ENCODE data around the gene PPIL6.

The PPIL6 gene

GRCh38 chr6:109454496-109455436 lies 14.3 kb upstream of the PPIL6 start:
- Histone ChIP-seq H3K36me3 (peaks cover 0 to 23% (median 20%) of the 10 kb centered on the region in 3 donors), H3K27me3 (no peaks in the 10 kb centered on the region), H3K4me1 (peaks cover 0 to 29% (median 26%) of the 10 kb centered on the region in 4 donors), H3K4me3 (peak overlapping the region; percentile 77 to 79), H3K27ac (peak overlapping the region; percentile 86), H3K9me3 (no peaks in the 10 kb centered on the region)
- TF ChIP-seq, protein P1, sequence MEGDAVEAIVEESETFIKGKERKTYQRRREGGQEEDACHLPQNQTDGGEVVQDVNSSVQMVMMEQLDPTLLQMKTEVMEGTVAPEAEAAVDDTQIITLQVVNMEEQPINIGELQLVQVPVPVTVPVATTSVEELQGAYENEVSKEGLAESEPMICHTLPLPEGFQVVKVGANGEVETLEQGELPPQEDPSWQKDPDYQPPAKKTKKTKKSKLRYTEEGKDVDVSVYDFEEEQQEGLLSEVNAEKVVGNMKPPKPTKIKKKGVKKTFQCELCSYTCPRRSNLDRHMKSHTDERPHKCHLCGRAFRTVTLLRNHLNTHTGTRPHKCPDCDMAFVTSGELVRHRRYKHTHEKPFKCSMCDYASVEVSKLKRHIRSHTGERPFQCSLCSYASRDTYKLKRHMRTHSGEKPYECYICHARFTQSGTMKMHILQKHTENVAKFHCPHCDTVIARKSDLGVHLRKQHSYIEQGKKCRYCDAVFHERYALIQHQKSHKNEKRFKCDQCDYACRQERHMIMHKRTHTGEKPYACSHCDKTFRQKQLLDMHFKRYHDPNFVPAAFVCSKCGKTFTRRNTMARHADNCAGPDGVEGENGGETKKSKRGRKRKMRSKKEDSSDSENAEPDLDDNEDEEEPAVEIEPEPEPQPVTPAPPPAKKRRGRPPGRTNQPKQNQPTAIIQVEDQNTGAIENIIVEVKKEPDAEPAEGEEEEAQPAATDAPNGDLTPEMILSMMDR (IDR thresholded peaks at IDR 0.05) = no peak
- DNase-seq = peak; percentile 66 to 82
- intact Hi-C loops (cut with DNase I; ENCODE audit: low total_unique reads) = loop anchor here (2.0 kb wide), 1 partner anchor 28 kb away; the partner anchor contains the start of gene ZBTB24

DNA sequence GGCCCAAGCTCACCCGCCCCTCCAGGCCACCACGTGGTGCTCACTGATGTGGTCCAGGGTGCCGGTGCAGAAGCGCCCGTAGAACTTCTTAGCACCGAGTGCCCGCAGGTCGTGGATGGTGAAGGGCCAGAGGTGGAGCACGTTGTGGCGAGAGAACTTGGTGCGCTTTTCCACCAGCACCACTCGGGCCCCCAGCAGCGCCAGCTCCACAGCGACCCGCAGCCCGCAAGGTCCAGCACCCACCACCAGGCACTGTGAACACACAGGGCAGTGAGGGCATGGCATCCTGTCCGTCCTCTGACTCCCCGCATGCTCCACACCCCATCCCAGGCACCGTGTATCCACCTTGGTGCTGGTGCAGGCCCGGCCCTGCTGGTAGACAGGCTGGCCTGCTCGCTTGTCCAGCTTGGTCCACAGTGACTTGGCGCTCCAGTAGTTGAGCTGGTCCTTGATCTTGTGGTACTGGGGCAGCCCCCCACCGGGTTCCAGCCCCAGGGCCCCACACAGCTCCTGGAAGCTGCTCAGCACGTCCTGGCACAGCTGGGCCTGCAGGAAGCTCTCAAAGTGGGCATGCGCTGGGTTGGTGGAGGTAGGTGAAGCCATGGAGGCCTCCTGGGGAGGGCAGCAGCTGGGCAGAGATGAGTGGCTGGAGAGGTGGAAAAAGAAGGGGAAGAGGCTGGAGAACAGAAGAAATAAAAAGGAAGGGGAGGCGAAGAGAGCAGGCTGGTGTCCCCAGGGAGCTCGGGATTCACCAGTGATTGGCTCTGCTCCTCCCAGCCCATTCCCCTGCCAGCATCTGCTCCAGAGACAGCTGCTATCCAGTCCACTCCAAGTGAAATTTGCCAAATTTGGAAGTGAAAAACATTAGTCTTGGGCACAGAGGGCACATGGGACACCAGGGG lies 13.4 kb upstream of the PPIL6 start:
- peaks cover 0 to 29% (median 27%) of the 10 kb centered on the region in 4 donors for H3K4me1 ChIP-seq
- peaks cover 0 to 32% (median 29%) of the 10 kb centered on the region in 3 donors for H3K36me3 ChIP-seq
- H3K27me3 ChIP-seq = no peaks in the 10 kb centered on the region
- intact Hi-C loops (cut with DNase I; ENCODE audit: low total_unique reads) = loop anchor here (2.0 kb wide), 1 partner anchor 29 kb away; the partner anchor contains the start of gene ZBTB24
- peak overlapping the region; percentile 86 for H3K27ac ChIP-seq
- H3K9me3 ChIP-seq = no peaks in the 10 kb centered on the region
- H3K4me3 ChIP-seq = peak overlapping the region; percentile 77 to 79
- DNase-seq = peak in 1 of 2 donors; percentile 60
- TF ChIP-seq, protein P1 (IDR thresholded peaks at IDR 0.05) = no peak

DNA sequence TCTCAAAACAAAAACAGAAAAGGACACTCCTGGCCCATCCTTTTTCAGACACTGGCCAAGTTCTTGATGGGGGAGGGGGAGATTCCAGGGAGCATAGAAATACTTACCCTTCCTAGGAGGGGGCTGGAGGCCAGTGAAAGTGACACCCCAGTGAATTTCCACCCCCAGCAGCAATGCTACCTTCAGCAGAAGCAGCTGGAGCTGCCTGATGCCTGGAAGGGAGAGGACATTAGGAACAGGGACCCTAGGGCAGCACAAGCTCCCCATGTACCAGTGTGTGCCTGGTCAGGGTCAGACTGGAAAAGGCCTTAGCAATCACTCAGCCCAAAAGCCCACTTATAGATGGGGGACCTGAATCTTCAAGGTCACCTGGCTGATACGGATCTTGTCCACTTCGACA lies 12.7 kb upstream of the PPIL6 start:
- intact Hi-C loops (cut with DNase I; ENCODE audit: low total_unique reads) = no loop called here
- Histone ChIP-seq H3K36me3 (peaks cover 0 to 39% (median 31%) of the 10 kb centered on the region in 3 donors), H3K4me3 (no peak overlapping the region), H3K27ac (peak overlapping the region in 1 of 2 donors; percentile 86), H3K27me3 (no peaks in the 10 kb centered on the region), H3K9me3 (no peaks in the 10 kb centered on the region), H3K4me1 (peaks cover 0 to 29% (median 27%) of the 10 kb centered on the region in 4 donors)
- TF ChIP-seq, protein P1 (IDR thresholded peaks at IDR 0.05) = no peak
- DNase-seq = no peak

- Histone ChIP-seq H3K27ac (no peak overlapping the region), H3K27me3 (no peaks in the 10 kb centered on the region), H3K36me3 (peaks cover 3 to 47% (median 34%) of the 10 kb centered on the region in 3 donors), H3K4me1 (peaks cover 0 to 29% (median 27%) of the 10 kb centered on the region in 4 donors), H3K4me3 (no peak overlapping the region), H3K9me3 (no peaks in the 10 kb centered on the region)
- DNase-seq = no peak
- intact Hi-C loops (cut with DNase I; ENCODE audit: low total_unique reads) = no loop called here
- TF ChIP-seq, protein P1 (IDR thresholded peaks at IDR 0.05) = no peak
Measured at GRCh38 chr6:109452181-109452580, 11.8 kb upstream of the PPIL6 start.

DNA sequence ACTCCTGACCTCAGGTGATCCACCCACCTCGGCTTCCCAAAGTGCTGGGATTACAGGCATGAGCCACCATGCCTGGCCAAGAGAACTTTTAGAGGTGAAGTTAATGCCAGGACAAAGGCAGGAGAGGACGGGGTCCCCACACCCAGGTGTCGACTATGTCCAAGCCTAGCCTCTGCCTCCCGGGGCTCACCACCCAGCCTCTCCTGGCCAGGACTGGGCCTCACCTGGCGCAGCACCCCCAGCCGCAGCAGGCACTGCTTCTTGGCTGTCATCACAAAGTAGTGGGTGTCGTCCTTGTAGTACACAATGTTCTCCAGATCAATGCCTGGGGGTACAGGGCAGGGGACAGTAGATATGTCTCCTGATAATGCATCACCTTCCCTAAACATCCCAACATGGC lies 10.9 kb upstream of the PPIL6 start:
- intact Hi-C loops (cut with DNase I; ENCODE audit: low total_unique reads) = no loop called here
- Histone ChIP-seq H3K9me3 (no peaks in the 10 kb centered on the region), H3K4me3 (no peak overlapping the region), H3K36me3 (peaks cover 11 to 55% (median 42%) of the 10 kb centered on the region in 3 donors), H3K27me3 (no peaks in the 10 kb centered on the region), H3K27ac (no peak overlapping the region), H3K4me1 (peaks cover 0 to 22% (median 20%) of the 10 kb centered on the region in 4 donors)
- TF ChIP-seq, protein P1 (IDR thresholded peaks at IDR 0.05) = no peak
- no peak for DNase-seq

All from tibial artery (tissue), 4 donors.